ENCODE measurements around the gene SH3RF1.

- TF ChIP-seq CTCF (IDR thresholded peaks at IDR 0.05; ENCODE audit: low read depth, low read length): no peak
- TF ChIP-seq EZH2phosphoT487 (IDR thresholded peaks at IDR 0.05; ENCODE audit: low read depth): no peak
Observed at GRCh38 chr4:169256856-169257761, 13.6 kb downstream of the SH3RF1 start.
